ENCODE data around the gene HGFAC. TPM values are rescaled to one million over a fixed set of nuclear protein-coding genes. Genes with fewer than 3 reads are reported as not detected.
A peak's percentile ranks its signal among the peaks of the same experiment; 100 is the strongest.

The HGFAC gene
- total and polyA plus RNA-seq, 5 donors = 0.14 to 0.62 (median 0.31) TPM; not detected in 1

GRCh38 chr4:3472411-3473141, 30.8 kb downstream of the HGFAC start:
- Histone ChIP-seq H3K4me3 (ENCODE audit: low read length) (no peak overlapping the region), H3K9me3 (ENCODE audit: control insufficient read depth, low read length) (no peaks in the 10 kb centered on the region), H3K27me3 (ENCODE audit: control insufficient read depth, insufficient read depth) (no peaks in the 10 kb centered on the region), H3K4me1 (ENCODE audit: control insufficient read depth, insufficient read depth, low read length) (no peaks in the 10 kb centered on the region), H3K27ac (ENCODE audit: low read length) (no peak overlapping the region)
- ATAC-seq (no peak), DNase-seq (peak; percentile 10 to 51 (median 50))
- intact Hi-C loops (cut with DNase I) = no loop called here
- WGBS = 92% methylated on average over 27 of the region's 27 CpGs

DNA sequence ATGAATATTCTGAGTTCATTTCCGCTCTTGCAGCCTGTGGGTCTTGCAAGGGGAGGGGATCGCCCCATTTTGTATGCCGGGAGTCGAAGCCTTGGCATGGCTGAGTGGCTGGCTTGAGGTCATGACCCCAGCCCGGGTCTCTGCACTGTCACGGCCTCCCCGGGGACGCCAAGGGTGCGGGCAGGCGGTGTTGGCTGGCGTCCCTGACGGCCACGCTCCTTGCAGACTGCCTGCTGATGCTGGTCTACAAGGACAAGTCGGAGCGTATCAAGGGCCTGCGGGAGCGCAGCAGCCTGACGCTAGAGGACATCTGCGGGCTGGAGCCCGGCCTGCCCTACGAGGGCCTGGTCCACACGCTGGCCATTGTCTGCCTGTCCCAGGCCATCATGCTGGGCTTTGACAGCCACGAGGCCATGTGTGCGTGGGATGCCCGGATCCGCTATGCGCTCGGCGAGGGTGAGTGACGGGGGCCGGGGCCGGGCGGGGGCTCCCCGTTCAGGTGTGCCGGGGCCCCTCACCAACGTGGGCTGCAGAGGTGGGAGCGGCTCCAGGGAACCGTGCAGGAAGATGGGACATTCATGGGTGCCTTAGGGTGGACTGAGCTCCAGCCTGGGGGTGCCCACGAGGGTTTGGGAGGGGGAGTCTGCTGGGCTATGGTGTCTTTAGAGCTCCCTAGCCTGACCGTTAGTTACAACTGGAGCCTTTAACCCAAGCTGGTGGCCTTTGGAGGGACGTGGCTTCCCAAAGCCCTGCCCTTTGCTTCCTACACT, 31.6 kb downstream of the HGFAC start:
- WGBS = 82% methylated on average over 41 of the region's 41 CpGs
- no peak for ATAC-seq
- Histone ChIP-seq H3K27ac (ENCODE audit: low read length) (no peak overlapping the region), H3K4me1 (ENCODE audit: control insufficient read depth, insufficient read depth, low read length) (no peaks in the 10 kb centered on the region), H3K4me3 (ENCODE audit: low read length) (no peak overlapping the region), H3K27me3 (ENCODE audit: control insufficient read depth, insufficient read depth) (no peaks in the 10 kb centered on the region), H3K9me3 (ENCODE audit: control insufficient read depth, low read length) (no peaks in the 10 kb centered on the region)
- DNase-seq = peak; percentile 14 to 64 (median 55)
- intact Hi-C loops (cut with DNase I) = no loop called here

GRCh38 chr4:3473996-3474765, 32.4 kb downstream of the HGFAC start:
- no peaks in the 10 kb centered on the region for H3K4me1 ChIP-seq (ENCODE audit: control insufficient read depth, insufficient read depth, low read length)
- WGBS = 78% methylated on average over 13 of the region's 13 CpGs
- H3K9me3 ChIP-seq (ENCODE audit: control insufficient read depth, low read length) = no peaks in the 10 kb centered on the region
- ATAC-seq (no peak), DNase-seq (peak in 2 of 3 donors; percentile 9 to 43)
- no peak overlapping the region for H3K4me3 ChIP-seq (ENCODE audit: low read length)
- no peak overlapping the region for H3K27ac ChIP-seq (ENCODE audit: low read length)
- H3K27me3 ChIP-seq (ENCODE audit: control insufficient read depth, insufficient read depth) = no peaks in the 10 kb centered on the region
- intact Hi-C loops (cut with DNase I) = no loop called here

GRCh38 chr4:3475041-3475712, 33.4 kb downstream of the HGFAC start:
- no peaks in the 10 kb centered on the region for H3K9me3 ChIP-seq (ENCODE audit: control insufficient read depth, low read length)
- intact Hi-C loops (cut with DNase I) = no loop called here

DNA sequence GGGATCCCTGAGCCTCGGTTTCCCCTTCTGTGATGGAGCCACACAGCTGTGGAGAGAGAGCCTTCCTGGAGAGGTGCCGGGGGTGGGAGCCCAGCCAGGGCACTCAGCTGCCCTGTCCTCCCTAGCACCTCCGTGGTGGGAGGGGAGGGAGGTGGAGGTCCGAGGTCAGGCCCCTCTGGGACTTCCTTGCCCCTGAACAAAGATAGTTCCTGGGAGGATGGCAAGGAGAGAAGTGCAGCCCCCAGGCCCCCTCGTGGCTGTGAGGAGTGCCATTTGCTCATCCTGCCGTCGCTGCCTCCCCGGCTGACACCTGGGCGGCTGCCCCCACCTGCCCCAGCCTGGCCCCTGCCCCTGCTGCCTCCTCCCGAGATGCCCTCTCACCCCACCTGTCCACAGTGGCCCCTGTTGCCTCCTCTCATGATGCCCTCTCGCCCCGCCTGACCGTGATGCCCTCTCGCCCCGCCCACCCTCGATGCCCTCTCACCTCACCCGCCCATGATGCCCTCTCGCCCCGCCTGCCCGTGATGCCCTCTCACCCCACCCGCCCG, 34.0 kb downstream of the HGFAC start:
- whole genome bisulfite sequencing = 78% methylated on average over 22 of the region's 22 CpGs
- H3K9me3 ChIP-seq (ENCODE audit: control insufficient read depth, low read length) = no peaks in the 10 kb centered on the region
- DNase-seq (peak in 2 of 3 donors; percentile 40 to 44), ATAC-seq (no peak)
- no peak overlapping the region for H3K27ac ChIP-seq (ENCODE audit: low read length)
- H3K27me3 ChIP-seq (ENCODE audit: control insufficient read depth, insufficient read depth) = no peaks in the 10 kb centered on the region
- no peak overlapping the region for H3K4me3 ChIP-seq (ENCODE audit: low read length)
- peaks cover 2% of the 10 kb centered on the region for H3K4me1 ChIP-seq (ENCODE audit: control insufficient read depth, insufficient read depth, low read length)
- intact Hi-C loops (cut with DNase I) = no loop called here

More at GRCh38 chr4:3475041-3475712, 33.4 kb downstream of the HGFAC start:
- H3K4me1 ChIP-seq (ENCODE audit: control insufficient read depth, insufficient read depth, low read length) = no peaks in the 10 kb centered on the region
- H3K27ac ChIP-seq (ENCODE audit: low read length) = no peak overlapping the region
- DNase-seq = peak; percentile 4 to 43 (median 34)
- 75% methylated on average over 15 of the region's 15 CpGs for WGBS
- ATAC-seq = no peak
- no peaks in the 10 kb centered on the region for H3K27me3 ChIP-seq (ENCODE audit: control insufficient read depth, insufficient read depth)
- H3K4me3 ChIP-seq (ENCODE audit: low read length) = no peak overlapping the region

- Histone ChIP-seq H3K27ac (ENCODE audit: low read length) (no peak overlapping the region), H3K4me3 (ENCODE audit: low read length) (no peak overlapping the region), H3K9me3 (ENCODE audit: control insufficient read depth, low read length) (no peaks in the 10 kb centered on the region), H3K27me3 (ENCODE audit: control insufficient read depth, insufficient read depth) (no peaks in the 10 kb centered on the region), H3K4me1 (ENCODE audit: control insufficient read depth, insufficient read depth, low read length) (peaks cover 2% of the 10 kb centered on the region)
- intact Hi-C loops (cut with DNase I) = no loop called here
- WGBS = 87% methylated on average over 22 of the region's 22 CpGs
- no peak for ATAC-seq
- DNase-seq = peak; percentile 8 to 52 (median 40)
Measured at GRCh38 chr4:3476341-3476747, 34.6 kb downstream of the HGFAC start.

DNA sequence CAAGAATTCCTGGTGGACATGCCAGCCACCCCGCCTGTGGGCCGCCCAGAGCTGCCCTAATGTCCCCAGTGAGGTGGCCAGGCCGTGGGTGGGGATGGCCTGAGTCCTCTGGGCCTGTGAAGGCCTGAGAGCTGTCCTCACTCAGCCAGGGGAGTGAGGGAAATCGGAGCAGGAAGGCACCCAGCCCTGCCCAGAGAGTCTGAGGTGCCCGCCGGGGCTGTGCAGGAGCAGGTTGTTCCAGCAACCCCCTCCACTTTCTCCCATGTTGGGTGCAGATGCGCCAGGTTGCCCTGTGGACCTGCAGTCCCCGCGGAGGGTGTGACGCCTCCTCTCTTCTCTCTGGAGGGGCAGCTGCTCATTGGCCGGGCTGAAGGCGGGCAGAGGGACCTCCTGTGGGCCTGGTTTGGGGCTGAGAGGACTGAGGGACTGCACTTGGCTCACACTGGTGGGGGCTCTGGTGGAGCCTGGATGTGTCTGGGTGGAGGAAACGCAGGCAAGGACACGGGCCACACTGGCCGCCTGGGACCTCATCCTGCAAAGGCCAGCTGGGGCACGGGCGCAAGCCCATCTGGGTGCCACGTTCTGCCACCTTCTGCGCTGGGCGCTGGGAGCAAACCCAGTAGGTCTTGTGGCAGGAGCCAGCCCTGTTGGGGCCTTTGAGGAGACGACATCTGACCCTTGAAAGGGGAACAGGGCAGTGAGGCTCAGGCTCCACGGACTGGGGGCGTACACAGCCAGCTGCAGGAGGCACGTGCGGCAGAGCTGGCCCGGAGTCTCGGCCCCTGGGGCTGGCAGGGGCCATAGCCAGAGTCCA, 35.4 kb downstream of the HGFAC start:
- H3K9me3 ChIP-seq (ENCODE audit: control insufficient read depth, low read length) = no peaks in the 10 kb centered on the region
- intact Hi-C loops (cut with DNase I) = no loop called here
- no peaks in the 10 kb centered on the region for H3K27me3 ChIP-seq (ENCODE audit: control insufficient read depth, insufficient read depth)
- peaks cover 2% of the 10 kb centered on the region for H3K4me1 ChIP-seq (ENCODE audit: control insufficient read depth, insufficient read depth, low read length)
- WGBS = 84% methylated on average over 27 of the region's 27 CpGs
- peak; percentile 4 to 51 (median 34) for DNase-seq
- H3K4me3 ChIP-seq (ENCODE audit: low read length) = no peak overlapping the region
- H3K27ac ChIP-seq (ENCODE audit: low read length) = no peak overlapping the region
- ATAC-seq = no peak

DNA sequence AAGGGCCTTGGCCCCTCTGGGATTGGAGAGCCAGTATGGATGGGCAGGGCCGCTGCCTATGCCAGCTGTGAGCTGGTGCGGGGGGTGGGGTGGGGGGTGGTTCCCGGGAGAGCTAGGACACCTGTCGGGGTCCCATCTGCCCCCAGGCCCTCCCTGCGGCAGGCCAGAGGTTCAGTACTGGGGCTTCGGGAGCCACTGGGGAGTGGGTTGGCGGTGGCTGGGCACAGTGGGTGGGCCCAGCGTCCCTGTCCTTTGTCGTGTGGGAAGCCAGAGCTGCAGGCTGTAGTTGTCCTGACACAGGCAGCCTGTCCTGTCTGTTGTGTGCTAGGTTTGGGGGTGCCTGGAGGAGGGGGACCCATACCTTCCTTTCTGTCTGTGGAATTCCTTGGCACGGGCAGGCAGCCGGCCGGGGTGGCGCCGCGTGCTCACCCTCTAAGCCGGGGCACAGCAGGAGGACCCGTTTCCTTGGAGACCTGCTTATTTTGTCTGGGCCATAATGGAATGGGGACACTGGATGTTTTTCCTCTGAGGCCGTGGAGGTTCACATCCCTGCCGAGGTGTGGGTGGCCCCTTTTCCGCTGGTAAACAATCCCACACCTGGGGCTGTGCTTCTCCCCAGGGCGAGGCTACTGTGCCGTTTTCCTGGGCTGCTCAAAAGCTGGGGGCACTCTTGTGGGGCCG, 36.1 kb downstream of the HGFAC start:
- intact Hi-C loops (cut with DNase I) = no loop called here
- ATAC-seq = no peak
- H3K27ac ChIP-seq (ENCODE audit: low read length) = no peak overlapping the region
- peaks cover 2% of the 10 kb centered on the region for H3K4me1 ChIP-seq (ENCODE audit: control insufficient read depth, insufficient read depth, low read length)
- peak; percentile 8 to 56 (median 30) for DNase-seq
- no peaks in the 10 kb centered on the region for H3K27me3 ChIP-seq (ENCODE audit: control insufficient read depth, insufficient read depth)
- no peak overlapping the region for H3K4me3 ChIP-seq (ENCODE audit: low read length)
- WGBS = 65% methylated on average over 23 of the region's 23 CpGs
- no peaks in the 10 kb centered on the region for H3K9me3 ChIP-seq (ENCODE audit: control insufficient read depth, low read length)

DNA sequence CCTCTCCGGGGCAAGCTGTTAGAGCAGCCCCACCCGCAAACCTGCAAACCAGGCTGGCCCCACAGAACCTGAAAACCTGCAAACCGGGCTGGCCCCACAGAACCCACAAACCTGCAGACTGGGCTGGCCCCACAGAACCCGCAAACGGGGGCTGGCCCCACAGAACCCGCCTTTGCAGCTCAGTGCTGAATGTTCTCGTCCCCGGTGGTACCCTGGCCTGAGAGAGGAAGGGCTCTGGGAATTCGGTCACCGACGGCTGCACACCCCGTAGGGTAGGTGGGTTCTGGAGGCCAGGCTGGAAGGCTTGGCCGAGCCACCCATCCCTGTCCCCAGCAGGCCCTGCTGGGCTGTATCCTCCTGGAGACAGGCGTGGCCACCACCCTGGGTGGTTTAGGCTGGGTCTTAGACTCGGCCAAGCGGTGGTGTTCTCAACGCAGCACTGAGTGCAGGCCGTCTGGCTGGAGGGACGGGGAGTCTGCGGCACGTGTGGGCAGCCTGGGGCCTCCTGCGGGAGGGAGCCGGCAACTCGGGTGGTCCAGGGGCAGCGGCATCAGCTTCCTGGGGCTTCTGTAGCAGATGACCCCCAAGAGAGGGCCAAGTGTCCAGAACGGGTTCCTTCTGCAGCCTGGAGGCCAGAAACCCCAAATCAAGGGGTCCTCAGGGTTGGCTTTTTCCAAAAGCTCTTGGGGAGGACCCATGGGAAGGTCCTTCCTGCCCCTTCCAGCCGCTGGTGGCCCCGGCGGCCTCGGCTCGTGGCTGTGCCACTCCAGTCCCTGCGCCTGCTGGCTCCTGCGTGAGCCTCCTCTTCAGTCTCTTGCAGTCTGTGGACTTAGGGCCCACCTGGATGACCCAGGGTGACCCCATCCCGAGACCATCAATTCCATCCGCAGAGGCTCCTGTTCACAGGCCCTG, 36.9 kb downstream of the HGFAC start:
- intact Hi-C loops (cut with DNase I) = no loop called here

More for the DNA sequence above, 36.9 kb downstream of the HGFAC start:
- peaks cover 2% of the 10 kb centered on the region for H3K4me1 ChIP-seq (ENCODE audit: control insufficient read depth, insufficient read depth, low read length)
- WGBS = 82% methylated on average over 35 of the region's 35 CpGs
- H3K27ac ChIP-seq (ENCODE audit: low read length) = no peak overlapping the region
- H3K9me3 ChIP-seq (ENCODE audit: control insufficient read depth, low read length) = no peaks in the 10 kb centered on the region
- DNase-seq (peak in 2 of 3 donors; percentile 5 to 46), ATAC-seq (no peak)
- no peak overlapping the region for H3K4me3 ChIP-seq (ENCODE audit: low read length)
- H3K27me3 ChIP-seq (ENCODE audit: control insufficient read depth, insufficient read depth) = no peaks in the 10 kb centered on the region
